NCI-H2196 treated with DMSO at 0.1 percent for 48 hours (cell line): ENCODE data around the gene ADAMTS13.

Source experiments
- DNase-seq: peaks from one replicate; lab custom pipeline; 2025; ENCODE audit not compliant: unreplicated experiment; lab: John Stamatoyannopoulos, UW

Gene ADAMTS13

GRCh38 chr9:133453651-133454050, 31.5 kb downstream of the ADAMTS13 start:
- DNase-seq: no peak

GRCh38 chr9:133454325-133454724, 32.2 kb downstream of the ADAMTS13 start:
- no peak for DNase-seq

DNA sequence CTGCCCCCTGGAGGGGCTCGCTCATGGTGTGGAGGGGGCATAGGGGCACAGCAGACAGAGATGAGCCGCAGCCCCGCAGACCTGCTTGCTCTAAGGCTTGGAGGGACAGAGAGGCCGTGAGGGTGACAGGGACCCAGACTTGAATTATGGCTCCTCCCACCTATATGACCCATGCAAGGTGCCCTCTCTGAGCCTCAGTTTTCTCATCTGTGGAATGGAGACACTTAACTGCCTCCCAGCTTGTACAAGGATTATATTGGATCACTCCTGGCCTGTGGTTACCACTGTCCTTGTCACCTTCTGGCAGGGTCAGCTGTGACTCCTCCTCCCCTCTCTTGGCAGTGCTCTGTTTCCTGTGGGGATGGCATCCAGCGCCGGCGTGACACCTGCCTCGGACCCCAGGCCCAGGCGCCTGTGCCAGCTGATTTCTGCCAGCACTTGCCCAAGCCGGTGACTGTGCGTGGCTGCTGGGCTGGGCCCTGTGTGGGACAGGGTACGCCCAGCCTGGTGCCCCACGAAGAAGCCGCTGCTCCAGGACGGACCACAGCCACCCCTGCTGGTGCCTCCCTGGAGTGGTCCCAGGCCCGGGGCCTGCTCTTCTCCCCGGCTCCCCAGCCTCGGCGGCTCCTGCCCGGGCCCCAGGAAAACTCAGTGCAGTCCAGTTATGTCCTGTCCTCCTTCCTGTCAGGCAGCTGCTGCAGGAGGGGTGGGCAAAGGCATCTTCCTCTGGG, 32.9 kb downstream of the ADAMTS13 start:
- DNase-seq: no peak

DNA sequence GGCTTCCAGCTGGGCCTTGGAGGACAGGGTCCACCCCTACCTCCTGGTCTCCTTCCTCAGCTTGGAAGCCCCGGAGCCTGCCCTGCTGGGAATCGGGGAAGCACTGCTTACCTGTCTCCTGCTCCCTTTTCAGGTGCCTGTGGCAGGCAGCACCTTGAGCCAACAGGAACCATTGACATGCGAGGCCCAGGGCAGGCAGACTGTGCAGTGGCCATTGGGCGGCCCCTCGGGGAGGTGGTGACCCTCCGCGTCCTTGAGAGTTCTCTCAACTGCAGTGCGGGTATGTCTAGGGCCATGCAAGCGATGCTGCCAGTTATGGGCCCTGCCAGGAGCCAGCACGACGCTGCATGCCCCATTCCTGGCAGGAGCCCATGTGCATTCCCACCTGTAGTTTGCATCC, 33.8 kb downstream of the ADAMTS13 start:
- DNase-seq: no peak

- DNase-seq: no peak
Measured at GRCh38 chr9:133456409-133456808, 34.2 kb downstream of the ADAMTS13 start.

GRCh38 chr9:133457233-133457632, 35.1 kb downstream of the ADAMTS13 start:
- DNase-seq: no peak

DNA sequence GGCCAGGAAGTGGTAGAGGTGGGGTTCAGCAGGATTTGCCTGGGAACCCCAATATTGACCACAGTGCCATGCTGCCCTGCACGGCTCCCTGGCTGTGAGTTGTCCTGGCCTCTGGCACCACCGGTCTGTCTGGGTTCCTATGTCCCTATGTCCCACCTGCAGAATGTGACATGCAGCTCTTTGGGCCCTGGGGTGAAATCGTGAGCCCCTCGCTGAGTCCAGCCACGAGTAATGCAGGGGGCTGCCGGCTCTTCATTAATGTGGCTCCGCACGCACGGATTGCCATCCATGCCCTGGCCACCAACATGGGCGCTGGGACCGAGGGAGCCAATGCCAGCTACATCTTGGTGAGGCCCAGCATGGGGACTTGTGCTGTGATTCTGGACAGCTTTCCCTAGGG, 35.6 kb downstream of the ADAMTS13 start:
- no peak for DNase-seq

DNA sequence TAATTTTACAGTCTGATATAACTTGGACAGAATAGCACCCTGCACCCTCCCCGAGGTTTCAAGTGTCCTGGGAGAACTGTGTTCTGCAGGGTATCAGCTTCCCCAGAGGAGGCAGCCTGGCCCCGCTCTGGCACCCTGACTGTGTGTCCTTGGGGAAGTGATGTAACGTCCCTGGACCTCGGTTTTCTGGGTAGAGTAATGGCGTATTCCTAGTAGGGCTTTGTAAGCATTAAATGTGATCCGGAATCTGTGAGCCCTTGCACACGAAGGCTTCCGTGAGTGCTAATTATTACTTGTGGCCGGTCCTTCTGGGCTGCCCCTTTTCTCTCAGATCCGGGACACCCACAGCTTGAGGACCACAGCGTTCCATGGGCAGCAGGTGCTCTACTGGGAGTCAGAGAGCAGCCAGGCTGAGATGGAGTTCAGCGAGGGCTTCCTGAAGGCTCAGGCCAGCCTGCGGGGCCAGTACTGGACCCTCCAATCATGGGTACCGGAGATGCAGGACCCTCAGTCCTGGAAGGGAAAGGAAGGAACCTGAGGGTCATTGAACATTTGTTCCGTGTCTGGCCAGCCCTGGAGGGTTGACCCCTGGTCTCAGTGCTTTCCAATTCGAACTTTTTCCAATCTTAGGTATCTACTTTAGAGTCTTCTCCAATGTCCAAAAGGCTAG, 36.6 kb downstream of the ADAMTS13 start:
- no peak for DNase-seq

GRCh38 chr9:133459476-133460404, 37.6 kb downstream of the ADAMTS13 start, which contains the start of gene CACFD1:
CACFD1 (plus strand) TSS chr9:133459978; CDS start chr9:133460067, 89 bp downstream.
- peak; percentile 99 for DNase-seq

DNA sequence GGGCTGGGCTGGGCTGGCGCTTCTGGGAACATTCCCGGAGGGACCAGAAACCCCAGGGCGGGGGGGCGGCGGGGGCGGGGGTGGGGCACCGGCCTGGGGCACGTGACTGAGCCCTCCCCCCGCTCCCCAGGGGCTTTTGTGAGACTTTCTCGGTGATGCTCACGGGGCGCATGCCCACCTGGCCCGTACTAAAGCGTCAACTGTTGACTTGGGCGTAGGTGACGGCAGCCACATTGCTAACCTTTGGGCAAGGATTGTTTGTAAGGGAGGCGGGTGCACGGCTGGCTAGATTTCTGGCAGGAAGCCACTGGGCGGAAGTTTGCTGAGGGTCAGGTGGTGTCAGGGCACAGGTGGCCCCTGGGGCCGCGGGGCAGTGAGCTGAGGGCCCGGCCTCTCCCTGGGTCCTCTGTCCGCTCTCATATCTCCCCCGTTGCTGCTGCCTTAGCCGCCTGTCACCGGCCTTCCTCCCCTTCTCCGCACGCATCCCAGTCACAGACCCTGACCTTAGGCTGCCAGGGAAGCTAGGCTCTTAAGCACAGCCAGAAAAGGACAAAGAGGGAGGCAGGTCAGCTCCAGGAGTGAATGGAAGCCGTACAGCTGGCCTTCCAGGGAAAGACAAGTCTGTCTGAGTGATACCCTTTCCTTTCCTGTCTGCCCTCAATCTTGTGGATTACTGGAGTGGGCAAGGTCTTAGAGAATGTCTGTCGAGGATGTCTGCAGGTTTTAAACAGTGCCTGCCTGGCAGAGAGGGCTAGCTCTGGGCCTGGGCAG, 38.4 kb downstream of the ADAMTS13 start:
- DNase-seq: peak; percentile 88

- DNase-seq: peak; percentile 53
Measured at GRCh38 chr9:133461975-133462374, 39.8 kb downstream of the ADAMTS13 start.

DNA sequence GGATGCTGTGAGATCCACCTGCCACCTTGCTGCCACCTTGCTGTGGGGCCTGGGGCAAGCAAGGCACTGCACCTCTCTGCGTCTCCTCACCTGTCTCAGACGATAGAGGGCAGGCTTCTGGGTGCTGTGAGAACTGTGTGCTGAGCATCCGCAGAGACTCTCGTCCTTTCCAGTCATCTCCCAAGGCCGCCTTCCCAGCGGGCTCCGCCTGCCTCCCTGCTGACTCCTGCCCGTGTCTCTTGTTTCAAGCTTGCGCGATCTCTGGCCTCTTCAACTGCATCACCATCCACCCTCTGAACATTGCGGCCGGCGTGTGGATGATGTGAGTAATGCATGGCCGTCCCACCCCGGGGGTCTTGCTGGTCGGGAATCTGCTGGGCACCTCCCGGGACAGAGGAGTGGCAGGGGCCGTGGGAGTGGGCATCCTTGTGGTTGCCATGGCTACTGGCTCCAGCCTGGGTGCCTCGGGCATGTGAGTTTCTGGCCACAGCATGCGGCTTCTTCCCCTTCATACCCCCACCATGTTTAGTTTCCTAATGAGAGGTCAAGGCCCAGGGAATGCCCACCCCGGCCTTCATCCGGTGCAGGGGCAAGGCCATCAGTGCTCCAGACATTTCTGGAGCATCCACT, 41.2 kb downstream of the ADAMTS13 start:
- no peak for DNase-seq

GRCh38 chr9:133463864-133464615, 41.9 kb downstream of the ADAMTS13 start:
- DNase-seq: no peak

DNA sequence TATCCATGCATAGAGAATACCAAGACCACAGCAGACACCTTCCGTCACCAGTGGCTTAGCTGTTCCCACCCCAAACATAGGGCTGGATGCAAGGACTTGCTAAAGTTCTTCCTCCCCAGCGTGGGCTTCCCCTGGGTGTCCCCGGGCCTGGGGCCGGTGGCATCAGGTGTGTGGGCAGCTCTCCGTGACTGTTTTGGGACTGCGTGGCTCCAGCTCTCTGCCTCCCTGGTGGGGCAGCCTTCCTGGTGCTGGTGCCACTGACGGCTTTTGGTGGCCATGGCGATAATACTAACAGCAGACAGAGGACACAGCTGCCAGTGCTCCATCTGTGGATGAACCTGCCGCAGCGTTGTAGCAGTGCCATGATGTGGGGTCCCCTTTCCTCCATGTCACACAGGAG, 42.5 kb downstream of the ADAMTS13 start:
- no peak for DNase-seq

GRCh38 chr9:133465984-133466383, 43.8 kb downstream of the ADAMTS13 start:
- no peak for DNase-seq

- no peak for DNase-seq
Measured at GRCh38 chr9:133467101-133467500, 44.9 kb downstream of the ADAMTS13 start.

- DNase-seq: no peak
Measured at GRCh38 chr9:133468374-133468773, 46.2 kb downstream of the ADAMTS13 start.

- DNase-seq: no peak
Measured at GRCh38 chr9:133468777-133469421, 46.7 kb downstream of the ADAMTS13 start.

DNA sequence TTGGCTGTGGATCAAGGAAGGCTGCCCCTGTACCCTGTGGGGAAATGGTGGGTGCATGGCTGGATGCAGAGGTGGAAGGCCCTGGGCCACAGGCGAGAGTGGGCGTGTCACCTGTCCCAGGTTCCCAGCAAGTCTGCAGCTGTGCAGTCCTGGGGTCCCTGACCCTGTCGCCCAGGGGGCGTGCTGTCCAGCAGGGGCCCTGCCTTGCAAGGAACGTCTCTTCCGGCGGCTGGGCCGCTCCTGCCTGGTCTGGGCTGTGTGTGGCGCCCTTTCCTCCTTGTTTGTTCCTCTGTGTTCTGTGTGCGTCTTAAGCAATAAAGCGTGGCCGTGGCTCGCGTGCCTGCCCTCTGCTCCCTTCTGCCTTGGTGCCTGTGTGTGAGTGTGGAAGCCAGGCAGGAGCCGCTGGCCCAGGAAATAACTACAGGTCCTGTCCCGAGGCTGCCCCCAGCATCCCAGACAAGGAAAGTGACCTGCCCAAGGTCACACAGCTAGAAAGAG, 48.3 kb downstream of the ADAMTS13 start:
- DNase-seq: no peak
